ENCODE data around the gene BRD7.

DNA sequence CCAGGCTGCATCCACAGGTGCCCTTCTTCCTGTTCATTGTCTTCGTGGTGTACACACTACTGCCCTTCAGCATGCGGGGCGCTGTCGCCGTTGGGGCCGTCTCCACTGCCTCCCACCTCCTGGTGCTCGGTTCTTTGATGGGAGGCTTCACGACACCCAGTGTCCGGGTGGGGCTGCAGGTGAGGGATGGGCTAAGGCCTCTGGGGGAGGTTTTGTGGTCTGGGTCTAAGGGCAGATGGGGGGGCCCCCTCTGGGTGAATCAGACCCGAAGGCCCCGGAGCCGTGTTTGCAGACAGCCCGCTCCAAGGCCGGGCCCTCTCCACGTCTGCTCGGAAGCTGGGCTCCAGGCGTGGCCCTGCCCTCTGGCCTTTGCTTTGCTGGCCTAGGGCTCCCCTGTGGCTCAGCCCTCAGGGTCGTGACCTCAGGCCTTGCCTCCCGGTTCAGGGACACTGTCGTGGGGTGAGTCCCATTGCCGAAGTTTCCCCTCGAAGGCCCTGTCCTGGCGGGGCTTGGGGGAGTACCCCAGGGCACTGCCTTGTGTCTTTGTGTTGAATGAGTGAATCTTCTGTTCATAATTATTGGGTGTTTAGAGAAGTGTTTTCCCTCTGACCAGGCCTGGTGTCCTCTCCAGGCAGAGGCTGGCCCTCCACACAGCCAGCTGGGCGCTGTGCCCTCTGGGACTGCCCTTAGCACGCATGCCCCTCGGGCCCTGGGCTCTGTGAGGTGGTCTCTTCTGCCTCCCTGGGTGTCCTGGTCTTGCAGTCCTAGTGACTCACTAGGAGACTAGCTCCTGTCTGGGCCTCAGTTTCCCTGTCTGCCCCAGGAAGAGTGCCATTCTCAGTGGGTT lies 76.8 kb downstream of the BRD7 start:
- no peak for TF ChIP-seq POLR2A (IDR thresholded peaks at IDR 0.05)
- TF ChIP-seq, protein P1, sequence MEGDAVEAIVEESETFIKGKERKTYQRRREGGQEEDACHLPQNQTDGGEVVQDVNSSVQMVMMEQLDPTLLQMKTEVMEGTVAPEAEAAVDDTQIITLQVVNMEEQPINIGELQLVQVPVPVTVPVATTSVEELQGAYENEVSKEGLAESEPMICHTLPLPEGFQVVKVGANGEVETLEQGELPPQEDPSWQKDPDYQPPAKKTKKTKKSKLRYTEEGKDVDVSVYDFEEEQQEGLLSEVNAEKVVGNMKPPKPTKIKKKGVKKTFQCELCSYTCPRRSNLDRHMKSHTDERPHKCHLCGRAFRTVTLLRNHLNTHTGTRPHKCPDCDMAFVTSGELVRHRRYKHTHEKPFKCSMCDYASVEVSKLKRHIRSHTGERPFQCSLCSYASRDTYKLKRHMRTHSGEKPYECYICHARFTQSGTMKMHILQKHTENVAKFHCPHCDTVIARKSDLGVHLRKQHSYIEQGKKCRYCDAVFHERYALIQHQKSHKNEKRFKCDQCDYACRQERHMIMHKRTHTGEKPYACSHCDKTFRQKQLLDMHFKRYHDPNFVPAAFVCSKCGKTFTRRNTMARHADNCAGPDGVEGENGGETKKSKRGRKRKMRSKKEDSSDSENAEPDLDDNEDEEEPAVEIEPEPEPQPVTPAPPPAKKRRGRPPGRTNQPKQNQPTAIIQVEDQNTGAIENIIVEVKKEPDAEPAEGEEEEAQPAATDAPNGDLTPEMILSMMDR (IDR thresholded peaks at IDR 0.05) = no peak

All from heart left ventricle (tissue), 13 donors.